GM12878 (cell line): ENCODE results near the gene LIN52. TPM values are rescaled to one million over a fixed set of nuclear protein-coding genes. Genes with fewer than 3 reads are reported as not detected.

Source experiments
- ATAC-seq: fragments of 200-7000 bp; cut with Tn5 transposase; 3 replicates; pipeline ENCODE4 v1.9.1; 2020; ENCODE audit warnings: mild to moderate bottlenecking, moderate library complexity
- BruUV-seq: library from RNA; stranded (reverse); fragments of 400-500 nt; replicated peaks from 2 replicates; lab custom pipeline; 2021; lab: Mats Ljungman, UMichigan
- CTCF ChIA-PET: fragments of 300-600 bp; sonication (Branson Sonifier 250); formaldehyde crosslinking; extraction: SDS; loops from one replicate; lab custom pipeline; 2021; ENCODE audit warnings: inconsistent platforms; lab: Yijun Ruan, JAX
- POLR2A ChIA-PET: fragments of 350-600 bp; formaldehyde crosslinking; extraction: SDS; loops from one replicate; lab custom pipeline; 2021; ENCODE audit warnings: inconsistent platforms; lab: Charles Lee
- RAD21 ChIA-PET: fragments of 300-600 bp; sonication (Branson Sonifier 250); formaldehyde crosslinking; loops from one replicate; lab custom pipeline; 2023; ENCODE audit warnings: antibody characterized with exemption; ENCODE audit not compliant: unreplicated experiment; lab: Charles Lee
- SMC1A ChIA-PET: fragments of 300-600 bp; sonication (Branson Sonifier 250); formaldehyde crosslinking; loops from one replicate; lab custom pipeline; 2023; ENCODE audit not compliant: unreplicated experiment, uncharacterized antibody; lab: Charles Lee
- DNase-seq: peaks from one replicate; pipeline ENCODE4 v3.0.0-alpha.2; 2011; ENCODE audit warnings: low read depth, low spot score
- FAIRE-seq: peaks from 3 replicates; lab custom pipeline; 2011; peaks lifted over from hg19 to GRCh38; lab: Jason Lieb, UNC
- H2AFZ ChIP-seq: 2 replicates; pipeline ENCODE4 v1.6.0; 2011; ENCODE audit warnings: low read depth, low read length, control low read depth; ENCODE audit not compliant: control insufficient read depth
- H3K27ac ChIP-seq: 2 replicates; pipeline ENCODE4 v1.5.1; 2011; ENCODE audit warnings: control low read depth; ENCODE audit not compliant: control insufficient read depth, insufficient read depth
- H3K27me3 ChIP-seq, 2 experiments: replicated peaks in 1 of 2; 2 replicates each; pipeline versions ENCODE4 v1.6.0 to v1.6.1; 2011; ENCODE audit warnings: low read length in 1 of 2; ENCODE audit not compliant: control insufficient read depth in 2 of 2, insufficient read depth in 2 of 2
- H3K36me3 ChIP-seq, 2 experiments: 2 replicates each; pipeline ENCODE4 v1.5.1; 2011; ENCODE audit warnings: low read length in 1 of 2; ENCODE audit not compliant: control insufficient read depth in 2 of 2, insufficient read depth in 2 of 2
- H3K4me1 ChIP-seq: 2 replicates; pipeline ENCODE4 v1.6.1; 2011; ENCODE audit warnings: mild to moderate bottlenecking, low read length, moderate library complexity, mixed read lengths; ENCODE audit not compliant: control insufficient read depth, insufficient read depth
- H3K4me2 ChIP-seq: 2 replicates; pipeline ENCODE4 v1.6.0; 2011; ENCODE audit warnings: control low read depth; ENCODE audit not compliant: control insufficient read depth, insufficient read depth
- H3K4me3 ChIP-seq: fragments of 200-600 bp; sonication (generic); 2 replicates; pipeline ENCODE4 v1.5.1; 2016
- H3K79me2 ChIP-seq: 2 replicates; pipeline ENCODE4 v1.6.0; 2011; ENCODE audit warnings: low read length; ENCODE audit not compliant: control insufficient read depth, insufficient read depth
- H3K9ac ChIP-seq: 2 replicates; pipeline ENCODE4 v1.8.0; 2011; ENCODE audit warnings: low read length, control low read depth, mixed read lengths; ENCODE audit not compliant: control insufficient read depth, insufficient read depth
- H3K9me3 ChIP-seq: replicated peaks from 3 replicates; pipeline ENCODE4 v1.5.1; 2011; ENCODE audit warnings: mild to moderate bottlenecking, low read length; ENCODE audit not compliant: control insufficient read depth, insufficient read depth
- H4K20me1 ChIP-seq: 2 replicates; pipeline ENCODE4 v1.6.0; 2011; ENCODE audit not compliant: control insufficient read depth, insufficient read depth
- CTCF ChIP-seq, 3 experiments: IDR thresholded peaks in 2 of 3; conservative IDR thresholded peaks in 1 of 3; 2 replicates each; pipeline ENCODE4 v1.5.1; 2011; ENCODE audit warnings: low read depth in 3 of 3, low read length in 3 of 3, mild to moderate bottlenecking in 3 of 3, control low read depth in 2 of 3, moderate library complexity in 2 of 3, inconsistent platforms in 1 of 3, mixed read lengths in 1 of 3; ENCODE audit not compliant: control insufficient read depth in 2 of 3, insufficient read depth in 1 of 3; ENCODE audit errors: extremely low read depth in 1 of 3
- HCFC1 ChIP-seq: fragments of 150-350 bp; IDR thresholded peaks from 2 replicates; pipeline ENCODE4 v1.6.1; 2014; ENCODE audit warnings: low read length
- IKZF2 ChIP-seq, 2 experiments: fragments of 450-650 bp; IDR thresholded peaks; 2 replicates each; pipeline ENCODE4 v1.6.1; 2017; ENCODE audit warnings: mild to moderate bottlenecking in 2 of 2, moderate library complexity in 2 of 2
- KLF5 ChIP-seq: fragments of 450-650 bp; IDR thresholded peaks from 2 replicates; pipeline ENCODE4 v1.6.1; 2014; ENCODE audit warnings: mild to moderate bottlenecking; ENCODE audit not compliant: partially characterized antibody
- MAX ChIP-seq: IDR thresholded peaks from 2 replicates; pipeline ENCODE4 v1.6.1; 2012; ENCODE audit warnings: low read depth, low read length, improper control_type of control experiment
- SP1 ChIP-seq: IDR thresholded peaks from one replicate; pipeline ENCODE4 v1.6.1; 2011; ENCODE audit warnings: low read depth, low read length
- TBL1XR1 ChIP-seq: IDR thresholded peaks from 2 replicates; pipeline ENCODE4 v1.6.1; 2012; ENCODE audit warnings: low read depth, low read length, improper control_type of control experiment
- TCF3 ChIP-seq: IDR thresholded peaks from 2 replicates; pipeline ENCODE4 v1.6.1; 2012; ENCODE audit warnings: low read depth, mild to moderate bottlenecking, low read length, borderline replicate concordance; ENCODE audit not compliant: insufficient read depth
- YBX1 ChIP-seq: fragments of 450-650 bp; IDR thresholded peaks from 2 replicates; pipeline ENCODE4 v1.6.1; 2016; ENCODE audit warnings: antibody characterized with exemption
- ZNF622 ChIP-seq: fragments of 450-650 bp; IDR thresholded peaks from 2 replicates; pipeline ENCODE4 v1.6.1; 2017; ENCODE audit warnings: mild to moderate bottlenecking, inconsistent platforms
- WGBS: methylation state at CpG from one replicate; pipeline ENCODE4 v1.1.6; 2016; ENCODE audit warnings: low lambda C conversion rate; ENCODE audit not compliant: insufficient replicate concordance, insufficient coverage; ENCODE audit errors: missing lambda C conversion rate; 5-methylcytosine and 5-hydroxymethylcytosine counted together
- in situ Hi-C: fragments of 300-500 bp; cut with MboI; formaldehyde crosslinking; loops from 9 replicates; pipeline ENCODE4 v1.14.3; 2018; ENCODE audit warnings: mixed read lengths
- intact Hi-C: fragments of 100-400 bp; cut with micrococcal nuclease; formaldehyde crosslinking; loops from one replicate; pipeline ENCODE4 v1.14.2; 2022; ENCODE audit not compliant: unreplicated experiment
- polyA plus RNA-seq, 11 experiments: library from polyadenylated mRNA; depleted of rRNA in 4 of 11; unstranded in 6 of 11; stranded (reverse) in 5 of 11; fragments of >200 nt; fragmentation: Nextera tagmentation in 4 of 11; fragmentation: Illumina TruSeq in 1 of 11; extraction: Ambion mirVana in 4 of 11; extraction: Trizol in 1 of 11; gene quantifications; 1 replicate in 1 of 11; 2 replicates in 10 of 11; pipeline versions ENCODE4 v1.2.1 to v1.2.3, GENCODE V29; 2011 to 2016; ENCODE audit warnings: inconsistent platforms in 2 of 11, missing spikeins in 2 of 11, low read depth in 1 of 11
- total RNA-seq, 4 experiments: library from RNA; depleted of rRNA in 3 of 4; stranded (reverse); fragments of >200 nt in 3 of 4; fragmentation: Illumina TruSeq in 1 of 4; extraction: Trizol in 1 of 4; gene quantifications; 2 replicates each; pipeline versions ENCODE4 v1.2.1 to v1.2.3, GENCODE V29; 2013 to 2021
- TF ChIP-seq, protein P1 (sequence below): fragments of 450-650 bp; formaldehyde crosslinking; IDR thresholded peaks from 2 replicates; pipeline ENCODE4 v1.5.0; 2022; ENCODE audit warnings: mild to moderate bottlenecking, missing genetic modification characterization

LIN52 gene
- total and polyA plus RNA-seq, 10 of the 15 experiments (the other 5 are each of a cell fraction or from before 2014, with no cell fraction given), result 13.3 to 30.9 (median 19.9) TPM

DNA sequence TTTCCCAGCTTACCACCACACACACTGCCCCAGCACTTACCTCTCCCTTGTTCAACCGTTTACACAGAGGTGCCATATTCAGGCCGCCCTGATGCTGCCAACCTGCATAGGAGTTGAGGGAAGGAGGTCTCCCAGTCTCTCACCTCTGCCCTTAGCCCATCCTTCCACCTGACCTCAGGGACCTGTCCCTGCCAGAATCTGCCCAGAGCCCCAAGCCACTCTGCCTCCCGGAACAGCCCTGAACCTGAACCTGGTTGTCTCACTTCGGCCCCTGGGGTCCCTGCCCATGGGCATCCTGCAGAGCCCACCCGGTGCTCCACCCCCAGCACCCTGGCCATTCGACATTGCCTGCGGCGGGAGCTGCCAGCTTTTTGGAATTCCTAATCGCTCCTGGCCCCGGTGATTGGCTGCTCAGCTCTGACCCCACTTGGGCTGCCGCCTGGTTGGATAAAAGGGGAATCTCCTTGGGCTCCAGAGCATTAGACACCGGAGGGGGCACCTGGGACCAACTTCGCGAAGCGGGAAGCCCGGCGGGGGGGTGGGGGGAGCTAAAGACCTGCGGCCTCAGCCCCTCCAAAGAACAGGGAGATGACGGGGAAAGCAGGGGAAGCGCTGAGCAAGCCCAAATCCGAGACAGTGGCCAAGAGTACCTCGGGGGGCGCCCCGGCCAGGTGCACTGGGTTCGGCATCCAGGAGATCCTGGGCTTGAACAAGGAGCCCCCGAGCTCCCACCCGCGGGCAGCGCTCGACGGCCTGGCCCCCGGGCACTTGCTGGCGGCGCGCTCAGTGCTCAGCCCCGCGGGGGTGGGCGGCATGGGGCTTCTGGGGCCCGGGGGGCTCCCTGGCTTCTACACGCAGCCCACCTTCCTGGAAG, 154.5 kb downstream of the LIN52 start, which contains the start of gene VSX2:
Gene VSX2, plus strand, starts transcription at position 476 of the 874 bp plus-strand sequence. Its CDS starts 113 bp downstream, at position 589.
- Histone ChIP-seq H3K9ac (no peak within 1 kb of the TSS), H4K20me1 (no peaks in the 10 kb centered on the region), H3K79me2 (no peaks in the 10 kb centered on the region), H3K4me3 (no peak within 1 kb of the TSS), H3K27ac (no peak within 1 kb of the TSS), H2AFZ (no peak within 1 kb of the TSS), H3K27me3 (peaks cover 22 to 38% of the 10 kb centered on the region in 2 experiments)
- DNase-seq, result no peak
- ChIA-PET POLR2A (no interaction called here), RAD21 (no interaction called here)
- FAIRE-seq, result no peak
- intact Hi-C loops, result no loop called here
- TF ChIP-seq KLF5, result no peak
- TF ChIP-seq, protein P1, sequence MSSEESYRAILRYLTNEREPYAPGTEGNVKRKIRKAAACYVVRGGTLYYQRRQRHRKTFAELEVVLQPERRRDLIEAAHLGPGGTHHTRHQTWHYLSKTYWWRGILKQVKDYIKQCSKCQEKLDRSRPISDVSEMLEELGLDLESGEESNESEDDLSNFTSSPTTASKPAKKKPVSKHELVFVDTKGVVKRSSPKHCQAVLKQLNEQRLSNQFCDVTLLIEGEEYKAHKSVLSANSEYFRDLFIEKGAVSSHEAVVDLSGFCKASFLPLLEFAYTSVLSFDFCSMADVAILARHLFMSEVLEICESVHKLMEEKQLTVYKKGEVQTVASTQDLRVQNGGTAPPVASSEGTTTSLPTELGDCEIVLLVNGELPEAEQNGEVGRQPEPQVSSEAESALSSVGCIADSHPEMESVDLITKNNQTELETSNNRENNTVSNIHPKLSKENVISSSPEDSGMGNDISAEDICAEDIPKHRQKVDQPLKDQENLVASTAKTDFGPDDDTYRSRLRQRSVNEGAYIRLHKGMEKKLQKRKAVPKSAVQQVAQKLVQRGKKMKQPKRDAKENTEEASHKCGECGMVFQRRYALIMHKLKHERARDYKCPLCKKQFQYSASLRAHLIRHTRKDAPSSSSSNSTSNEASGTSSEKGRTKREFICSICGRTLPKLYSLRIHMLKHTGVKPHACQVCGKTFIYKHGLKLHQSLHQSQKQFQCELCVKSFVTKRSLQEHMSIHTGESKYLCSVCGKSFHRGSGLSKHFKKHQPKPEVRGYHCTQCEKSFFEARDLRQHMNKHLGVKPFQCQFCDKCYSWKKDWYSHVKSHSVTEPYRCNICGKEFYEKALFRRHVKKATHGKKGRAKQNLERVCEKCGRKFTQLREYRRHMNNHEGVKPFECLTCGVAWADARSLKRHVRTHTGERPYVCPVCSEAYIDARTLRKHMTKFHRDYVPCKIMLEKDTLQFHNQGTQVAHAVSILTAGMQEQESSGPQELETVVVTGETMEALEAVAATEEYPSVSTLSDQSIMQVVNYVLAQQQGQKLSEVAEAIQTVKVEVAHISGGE, result no peak
- TF ChIP-seq MAX, result no peak
- no peak for TF ChIP-seq TCF3
- TF ChIP-seq CTCF (IDR thresholded peaks at IDR 0.05 in 2 of 3, conservative IDR thresholded peaks at IDR 0.05 in 1 of 3; ENCODE audit: control insufficient read depth in 2 of 3, extremely low read depth in 1 of 3, insufficient read depth in 1 of 3, low read depth in 3 of 3, low read length in 3 of 3), result no peak
- TF ChIP-seq IKZF2 (IDR thresholded peaks at IDR 0.05), result no peak
- no peak for TF ChIP-seq YBX1
- no peak for TF ChIP-seq SP1
- no peak for TF ChIP-seq TBL1XR1
- TF ChIP-seq HCFC1, result no peak
- TF ChIP-seq ZNF622, result no peak
- TF ChIP-seq, all 136 proteins: peak for 0
- Histone ChIP-seq H3K4me2 (0 out of 2 replicates have a peak within 1 kb of the TSS, but pooled peaks have one; percentile 41), H3K36me3 (no peaks in the 10 kb centered on the region), H3K4me1 (no peaks in the 10 kb centered on the region), H3K9me3 (no peaks in the 10 kb centered on the region)
- in situ Hi-C loops, result no loop called here
- ChIA-PET SMC1A (no interaction called here), CTCF (no interaction called here)
- WGBS, result 29% methylated on average over 32 of the region's 40 CpGs
- no TSS peak for BruUV-seq
- ATAC-seq, result no peak
